Measurements from ENCODE around the gene PACRG. TPM values are rescaled to one million over a fixed set of nuclear protein-coding genes. Genes with fewer than 3 reads are reported as not detected.

PACRG gene
- polyA plus RNA-seq, 1 donor from 2014 or later: 16.6 TPM

DNA sequence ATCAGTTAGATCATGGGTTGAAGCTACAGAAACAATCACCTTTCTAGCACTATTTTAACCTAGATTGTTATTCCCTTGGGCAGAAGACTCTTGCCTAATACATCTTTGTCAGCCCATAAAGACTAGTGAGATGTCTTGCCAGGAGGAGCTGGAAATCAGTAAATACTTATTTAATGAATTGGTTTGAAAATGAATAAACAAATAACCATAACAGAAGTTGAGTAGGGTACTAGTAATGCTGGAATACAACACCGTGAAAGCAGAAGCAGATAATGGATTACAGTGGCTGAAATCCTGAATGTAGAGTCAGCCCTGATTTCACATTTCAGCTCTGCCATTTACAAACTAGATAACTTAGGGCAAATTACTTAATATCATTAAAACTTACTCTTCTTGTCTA is 236.1 kb downstream of the PACRG start:
- Histone ChIP-seq H3K4me3 (ENCODE audit: low read length) (no peak overlapping the region), H3K4me2 (ENCODE audit: low read length) (no peak overlapping the region), H3K9me3 (ENCODE audit: low read length) (no peaks in the 10 kb centered on the region), H3K27ac (ENCODE audit: low read length) (no peak overlapping the region), H3F3A (ENCODE audit: insufficient read depth, low read length, poor library complexity, severe bottlenecking) (no peaks in the 10 kb centered on the region), H2AFZ (ENCODE audit: low read depth, low read length) (no peak overlapping the region), H3K9ac (ENCODE audit: low read length) (no peak overlapping the region), H3K79me2 (replicated peaks; ENCODE audit: insufficient read depth, low read length) (no peaks in the 10 kb centered on the region), H4K20me1 (ENCODE audit: insufficient read depth) (no peaks in the 10 kb centered on the region), H3K27me3 (ENCODE audit: insufficient read depth, low read depth, low read length) (no peaks in the 10 kb centered on the region), H3K36me3 (ENCODE audit: insufficient read depth, low read length) (no peaks in the 10 kb centered on the region), H3K9me2 (ENCODE audit: insufficient read depth, low read length) (no peaks in the 10 kb centered on the region)
- TF ChIP-seq CTCF (IDR thresholded peaks at IDR 0.05; ENCODE audit: poor library complexity, severe bottlenecking): no peak
- TF ChIP-seq EZH2 (IDR thresholded peaks at IDR 0.05; ENCODE audit: borderline replicate concordance, insufficient read depth, low read length, poor library complexity, severe bottlenecking): no peak
- TF ChIP-seq POLR2AphosphoS5 (IDR thresholded peaks at IDR 0.05): no peak
- TF ChIP-seq MXI1 (conservative IDR thresholded peaks at IDR 0.05; ENCODE audit: poor library complexity, severe bottlenecking): no peak

- Histone ChIP-seq H3K27ac (ENCODE audit: low read length) (no peak overlapping the region), H3F3A (ENCODE audit: insufficient read depth, low read length, poor library complexity, severe bottlenecking) (no peaks in the 10 kb centered on the region), H3K27me3 (ENCODE audit: insufficient read depth, low read depth, low read length) (no peaks in the 10 kb centered on the region), H3K9ac (ENCODE audit: low read length) (no peak overlapping the region), H3K9me2 (ENCODE audit: insufficient read depth, low read length) (no peaks in the 10 kb centered on the region), H3K79me2 (replicated peaks; ENCODE audit: insufficient read depth, low read length) (no peaks in the 10 kb centered on the region), H3K4me2 (ENCODE audit: low read length) (no peak overlapping the region), H4K20me1 (ENCODE audit: insufficient read depth) (no peaks in the 10 kb centered on the region), H3K4me3 (ENCODE audit: low read length) (no peak overlapping the region), H3K9me3 (ENCODE audit: low read length) (no peaks in the 10 kb centered on the region), H2AFZ (ENCODE audit: low read depth, low read length) (no peak overlapping the region), H3K36me3 (ENCODE audit: insufficient read depth, low read length) (no peaks in the 10 kb centered on the region)
- no peak for TF ChIP-seq SMC3 (conservative IDR thresholded peaks at IDR 0.05; ENCODE audit: poor library complexity)
- no peak for TF ChIP-seq EP300 (conservative IDR thresholded peaks at IDR 0.05; ENCODE audit: poor library complexity, severe bottlenecking)
- no peak for TF ChIP-seq CTCF (IDR thresholded peaks at IDR 0.05; ENCODE audit: poor library complexity, severe bottlenecking)
- no peak for TF ChIP-seq EZH2 (IDR thresholded peaks at IDR 0.05; ENCODE audit: borderline replicate concordance, insufficient read depth, low read length, poor library complexity, severe bottlenecking)
- TF ChIP-seq MXI1 (conservative IDR thresholded peaks at IDR 0.05; ENCODE audit: poor library complexity, severe bottlenecking): no peak
- no peak for TF ChIP-seq RAD21 (conservative IDR thresholded peaks at IDR 0.05)
- no peak for TF ChIP-seq POLR2AphosphoS5 (IDR thresholded peaks at IDR 0.05)
- no peak for TF ChIP-seq REST (IDR thresholded peaks at IDR 0.05; ENCODE audit: borderline replicate concordance)
- no peak for TF ChIP-seq TAF1 (IDR thresholded peaks at IDR 0.05; ENCODE audit: low read depth)
Observed at GRCh38 chr6:162964488-162965140, 236.8 kb downstream of the PACRG start.

Measured in neural cell (in vitro differentiated cells).